Adrenal gland (tissue), 12 donors: ENCODE measurements around the gene RDH8. TPM values are rescaled to one million over a fixed set of nuclear protein-coding genes. Genes with fewer than 3 reads are reported as not detected.
"Not testable (repeated sequence)": the region's sequence is repeated elsewhere in the genome, so short reads cannot be mapped to it uniquely, and the experiment has no call there.

Experiments used
- DNase-seq, 7 donors: peaks; one replicate each; pipeline ENCODE4 v3.0.0-alpha.2; 2019 to 2020
- H3K27ac ChIP-seq, 5 donors: fragments of 200-600 bp; sonication (generic) in 4 of 5; 1 replicate in 3 of 5; 2 replicates in 2 of 5; pipeline versions ENCODE4 v1.5.1 to v1.8.0; 2016 to 2020; ENCODE audit warnings: mild to moderate bottlenecking in 1 of 5
- H3K27me3 ChIP-seq: fragments of 200-600 bp; 2 replicates; pipeline ENCODE4 v1.8.0; 2021
- H3K36me3 ChIP-seq, 2 donors: fragments of 200-600 bp; replicated peaks in 1 of 2; 1 replicate in 1 of 2; 2 replicates in 1 of 2; pipeline versions ENCODE4 v1.5.1 to v1.8.0; 2018 to 2022
- H3K4me1 ChIP-seq, 2 donors: fragments of 200-600 bp; replicated peaks in 1 of 2; 1 replicate in 1 of 2; 2 replicates in 1 of 2; pipeline versions ENCODE4 v1.5.1 to v1.8.0; 2018 to 2021
- H3K4me3 ChIP-seq, 4 donors: fragments of 200-600 bp; sonication (generic) in 3 of 4; one replicate each; pipeline ENCODE4 v1.5.1; 2016 to 2018
- H3K9me3 ChIP-seq, 3 donors: fragments of 200-600 bp; sonication (generic) in 1 of 3; replicated peaks in 1 of 3; 1 replicate in 2 of 3; 2 replicates in 1 of 3; pipeline versions ENCODE4 v1.5.1 to v1.8.0; 2016 to 2021
- POLR2A ChIP-seq, 2 donors: fragments of 450-650 bp; IDR thresholded peaks; one replicate each; pipeline ENCODE4 v1.6.1; 2017; ENCODE audit warnings: antibody characterized with exemption in 2 of 2, mild to moderate bottlenecking in 2 of 2, moderate library complexity in 1 of 2
- WGBS, 4 donors: extraction: QIAGEN DNeasy Blood & Tissue Kit in 2 of 4; methylation state at CpG; one replicate each; pipeline versions ENCODE4 v1.1.5 to v1.1.7; 2013 to 2017; 5-methylcytosine and 5-hydroxymethylcytosine counted together
- intact Hi-C, 2 donors: fragments of 100-400 bp; cut with DNase I; formaldehyde crosslinking; loops; one replicate each; pipeline versions ENCODE4 v1.14.1 to v1.15.0; 2022 to 2023
- polyA plus RNA-seq, 3 donors: library from polyadenylated mRNA; stranded (reverse); fragments of 200-250 nt in 2 of 3; fragments of 350-450 nt in 1 of 3; fragmentation: Illumina TruSeq in 1 of 3; extraction: RNeasy Lipid Tissue Mini Kit (QIAGEN cat#74804) in 1 of 3; gene quantifications; one replicate each; pipeline ENCODE4 v1.2.3, GENCODE V29; 2013 to 2014
- total RNA-seq, 9 donors: library from RNA; depleted of rRNA in 4 of 9; stranded (reverse); fragments of >200 nt in 4 of 9; fragments of 120-200 nt in 1 of 9; fragmentation: NEBNext Ultra II Directional in 1 of 9; extraction: Animal tissue kit (Norgen Biotek cat#: 25700) in 1 of 9; gene quantifications; one replicate each; pipeline versions ENCODE4 v1.1.0 to v1.2.4, GENCODE V29; 2013 to 2023
- TF ChIP-seq, protein P1 (sequence below), 6 experiments: fragments of 450-650 bp in 4 of 6; fragments of 200-600 bp in 2 of 6; sonication (generic) in 1 of 6; IDR thresholded peaks; 1 replicate in 5 of 6; 2 replicates in 1 of 6; pipeline versions ENCODE4 v1.5.1 to v1.8.0; 2016 to 2021; ENCODE audit warnings: antibody characterized with exemption in 6 of 6, mild to moderate bottlenecking in 2 of 6, moderate library complexity in 1 of 6
- donor health status: healthy with polysubstance abuse.
- donor health status: Bipolar disorder and iron deficiency.
- donor health status: DM: yes; HTN: yes; CAD: no.
- donor health status: DM: no; HTN: no; CAD: no.
- donor health status: DM: no; HTN: no; CAD: no.
- donor health status: DM: yes; HTN: yes; CAD: no.

RDH8 gene
- total and polyA plus RNA-seq, 12 donors = not detected

- TF ChIP-seq POLR2A (IDR thresholded peaks at IDR 0.05) = no peak
- TF ChIP-seq, protein P1, sequence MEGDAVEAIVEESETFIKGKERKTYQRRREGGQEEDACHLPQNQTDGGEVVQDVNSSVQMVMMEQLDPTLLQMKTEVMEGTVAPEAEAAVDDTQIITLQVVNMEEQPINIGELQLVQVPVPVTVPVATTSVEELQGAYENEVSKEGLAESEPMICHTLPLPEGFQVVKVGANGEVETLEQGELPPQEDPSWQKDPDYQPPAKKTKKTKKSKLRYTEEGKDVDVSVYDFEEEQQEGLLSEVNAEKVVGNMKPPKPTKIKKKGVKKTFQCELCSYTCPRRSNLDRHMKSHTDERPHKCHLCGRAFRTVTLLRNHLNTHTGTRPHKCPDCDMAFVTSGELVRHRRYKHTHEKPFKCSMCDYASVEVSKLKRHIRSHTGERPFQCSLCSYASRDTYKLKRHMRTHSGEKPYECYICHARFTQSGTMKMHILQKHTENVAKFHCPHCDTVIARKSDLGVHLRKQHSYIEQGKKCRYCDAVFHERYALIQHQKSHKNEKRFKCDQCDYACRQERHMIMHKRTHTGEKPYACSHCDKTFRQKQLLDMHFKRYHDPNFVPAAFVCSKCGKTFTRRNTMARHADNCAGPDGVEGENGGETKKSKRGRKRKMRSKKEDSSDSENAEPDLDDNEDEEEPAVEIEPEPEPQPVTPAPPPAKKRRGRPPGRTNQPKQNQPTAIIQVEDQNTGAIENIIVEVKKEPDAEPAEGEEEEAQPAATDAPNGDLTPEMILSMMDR (IDR thresholded peaks at IDR 0.05) = no peak
- Histone ChIP-seq H3K4me1 (no peaks in the 10 kb centered on the region), H3K4me3 (no peak overlapping the region), H3K27me3 (no peaks in the 10 kb centered on the region), H3K9me3 (no peaks in the 10 kb centered on the region), H3K27ac (no peak overlapping the region), H3K36me3 (no peaks in the 10 kb centered on the region)
- WGBS, 4 donors = 84 to 90% (median 88%) methylated on average over 5 of the region's 5 CpGs
- no peak for DNase-seq
- intact Hi-C loops = no loop called here
Observed at GRCh38 chr19:10019246-10019645, 6.0 kb downstream of the RDH8 start.

- TF ChIP-seq POLR2A (IDR thresholded peaks at IDR 0.05) = no peak
- TF ChIP-seq, protein P1 (IDR thresholded peaks at IDR 0.05) = no peak
- Histone ChIP-seq H3K27ac (no peak overlapping the region), H3K36me3 (no peaks in the 10 kb centered on the region), H3K4me3 (no peak overlapping the region), H3K27me3 (no peaks in the 10 kb centered on the region), H3K4me1 (no peaks in the 10 kb centered on the region), H3K9me3 (no peaks in the 10 kb centered on the region)
- DNase-seq = no peak
- intact Hi-C loops = no loop called here
- 74 to 84% (median 76%) methylated on average over 6 of the region's 6 CpGs for WGBS, 4 donors
Observed at GRCh38 chr19:10020851-10021250, 7.6 kb downstream of the RDH8 start.

GRCh38 chr19:10021446-10021845 is 8.2 kb downstream of the RDH8 start:
- no peak for DNase-seq
- Histone ChIP-seq H3K36me3 (no peaks in the 10 kb centered on the region), H3K27ac (no peak overlapping the region), H3K9me3 (no peaks in the 10 kb centered on the region), H3K4me3 (no peak overlapping the region), H3K4me1 (no peaks in the 10 kb centered on the region), H3K27me3 (no peaks in the 10 kb centered on the region)
- intact Hi-C loops = no loop called here
- WGBS, 4 donors = 83 to 89% (median 86%) methylated on average over 20 to 23 of the region's 23 CpGs
- TF ChIP-seq, protein P1 (IDR thresholded peaks at IDR 0.05) = no peak
- no peak for TF ChIP-seq POLR2A (IDR thresholded peaks at IDR 0.05)

DNA sequence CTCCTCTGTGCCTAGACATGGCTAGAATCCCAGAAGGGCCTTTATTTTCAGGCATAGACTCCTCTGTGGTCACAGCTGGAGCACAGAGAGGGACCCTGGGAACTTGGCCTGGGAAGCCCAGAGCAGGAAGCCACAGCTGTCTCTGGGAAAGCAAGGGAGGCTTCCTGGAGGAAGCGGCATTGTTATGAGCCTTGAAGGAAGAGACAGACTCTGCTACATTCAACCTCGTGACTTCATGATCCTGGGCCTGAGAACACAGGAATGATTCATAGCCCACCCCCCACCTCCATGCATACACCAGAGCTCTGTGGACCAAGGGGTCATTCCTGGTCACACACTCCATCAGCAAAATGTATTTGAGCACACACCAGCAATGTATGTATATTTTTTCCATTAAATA is 8.6 kb downstream of the RDH8 start:
- Histone ChIP-seq H3K36me3 (no peaks in the 10 kb centered on the region), H3K27me3 (no peaks in the 10 kb centered on the region), H3K4me1 (no peaks in the 10 kb centered on the region), H3K9me3 (no peaks in the 10 kb centered on the region), H3K27ac (no peak overlapping the region), H3K4me3 (no peak overlapping the region)
- no peak for DNase-seq
- intact Hi-C loops = no loop called here
- no peak for TF ChIP-seq POLR2A (IDR thresholded peaks at IDR 0.05)
- TF ChIP-seq, protein P1 (IDR thresholded peaks at IDR 0.05) = no peak
- 79 to 94% (median 91%) methylated on average over 2 of the region's 2 CpGs for WGBS, 4 donors

DNA sequence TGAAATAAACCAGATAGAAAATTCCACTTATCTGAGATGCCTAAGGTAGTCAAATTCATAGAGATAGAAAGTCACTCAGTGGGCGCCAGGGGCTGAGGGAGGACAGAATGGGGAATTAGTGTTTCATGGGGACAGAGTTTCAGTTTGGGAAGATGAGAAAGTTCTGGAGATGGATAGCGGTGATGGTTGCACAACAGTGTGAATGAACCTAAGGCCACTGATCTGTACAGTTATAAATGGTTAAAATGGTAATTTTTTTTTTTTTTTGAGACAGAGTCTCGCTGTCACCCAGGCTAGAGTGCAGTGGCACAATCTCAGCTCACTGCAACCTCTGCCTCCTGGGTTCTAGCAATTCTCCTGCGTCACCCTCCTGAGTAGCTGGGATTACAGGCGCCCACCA is 9.8 kb downstream of the RDH8 start:
- not testable (repeated sequence) for H3K27ac ChIP-seq

More for the DNA sequence above, 9.8 kb downstream of the RDH8 start:
- H3K9me3 ChIP-seq, H3K36me3 ChIP-seq, H3K27me3 ChIP-seq, H3K4me1 ChIP-seq, DNase-seq, intact Hi-C loops, H3K4me3 ChIP-seq: not testable (repeated sequence)
- WGBS, 4 donors = 63 to 84% (median 80%) methylated on average over 5 of the region's 5 CpGs
